Effector memory CD4-positive, alpha-beta T cell (primary cell): ENCODE measurements around the gene LIPN.
"Not testable (repeated sequence)": the region's sequence is repeated elsewhere in the genome, so short reads cannot be mapped to it uniquely, and the experiment has no call there.

Experiments used
- DNase-seq, 3 donors: peaks; one replicate each; pipeline ENCODE4 v3.0.0-alpha.2; 2020
- H3K27ac ChIP-seq: 2 replicates; pipeline ENCODE4 v1.7.0; 2013; ENCODE audit warnings: mild to moderate bottlenecking, low read length, moderate library complexity; ENCODE audit not compliant: insufficient read depth, poor library complexity, severe bottlenecking
- H3K27me3 ChIP-seq: replicated peaks from 2 replicates; pipeline ENCODE4 v1.7.0; 2013; ENCODE audit warnings: mild to moderate bottlenecking, low read length; ENCODE audit not compliant: insufficient read depth, control insufficient read depth, poor library complexity, severe bottlenecking
- H3K36me3 ChIP-seq: 2 replicates; pipeline ENCODE4 v1.7.0; 2013; ENCODE audit warnings: mild to moderate bottlenecking, low read length, moderate library complexity; ENCODE audit not compliant: control insufficient read depth, insufficient read depth
- H3K4me1 ChIP-seq: 2 replicates; pipeline ENCODE4 v1.7.0; 2013; ENCODE audit warnings: low read length, mild to moderate bottlenecking; ENCODE audit not compliant: control insufficient read depth, insufficient read depth, poor library complexity, severe bottlenecking
- H3K4me3 ChIP-seq: 2 replicates; pipeline ENCODE4 v1.7.0; 2013; ENCODE audit warnings: low read length, low read depth, mild to moderate bottlenecking; ENCODE audit not compliant: insufficient read depth, poor library complexity, severe bottlenecking
- H3K9me3 ChIP-seq: 2 replicates; pipeline ENCODE4 v1.7.0; 2013; ENCODE audit warnings: mild to moderate bottlenecking, low read length, moderate library complexity; ENCODE audit not compliant: control insufficient read depth
- total RNA-seq, 3 donors: gene quantifications; one replicate each; lab custom pipeline; 2026; lab: John Stamatoyannopoulos, UW

LIPN gene, protein sequence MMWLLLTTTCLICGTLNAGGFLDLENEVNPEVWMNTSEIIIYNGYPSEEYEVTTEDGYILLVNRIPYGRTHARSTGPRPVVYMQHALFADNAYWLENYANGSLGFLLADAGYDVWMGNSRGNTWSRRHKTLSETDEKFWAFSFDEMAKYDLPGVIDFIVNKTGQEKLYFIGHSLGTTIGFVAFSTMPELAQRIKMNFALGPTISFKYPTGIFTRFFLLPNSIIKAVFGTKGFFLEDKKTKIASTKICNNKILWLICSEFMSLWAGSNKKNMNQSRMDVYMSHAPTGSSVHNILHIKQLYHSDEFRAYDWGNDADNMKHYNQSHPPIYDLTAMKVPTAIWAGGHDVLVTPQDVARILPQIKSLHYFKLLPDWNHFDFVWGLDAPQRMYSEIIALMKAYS
- total RNA-seq = 0 to 0.58 (median 0.09) reads per million in 3 donors

DNA sequence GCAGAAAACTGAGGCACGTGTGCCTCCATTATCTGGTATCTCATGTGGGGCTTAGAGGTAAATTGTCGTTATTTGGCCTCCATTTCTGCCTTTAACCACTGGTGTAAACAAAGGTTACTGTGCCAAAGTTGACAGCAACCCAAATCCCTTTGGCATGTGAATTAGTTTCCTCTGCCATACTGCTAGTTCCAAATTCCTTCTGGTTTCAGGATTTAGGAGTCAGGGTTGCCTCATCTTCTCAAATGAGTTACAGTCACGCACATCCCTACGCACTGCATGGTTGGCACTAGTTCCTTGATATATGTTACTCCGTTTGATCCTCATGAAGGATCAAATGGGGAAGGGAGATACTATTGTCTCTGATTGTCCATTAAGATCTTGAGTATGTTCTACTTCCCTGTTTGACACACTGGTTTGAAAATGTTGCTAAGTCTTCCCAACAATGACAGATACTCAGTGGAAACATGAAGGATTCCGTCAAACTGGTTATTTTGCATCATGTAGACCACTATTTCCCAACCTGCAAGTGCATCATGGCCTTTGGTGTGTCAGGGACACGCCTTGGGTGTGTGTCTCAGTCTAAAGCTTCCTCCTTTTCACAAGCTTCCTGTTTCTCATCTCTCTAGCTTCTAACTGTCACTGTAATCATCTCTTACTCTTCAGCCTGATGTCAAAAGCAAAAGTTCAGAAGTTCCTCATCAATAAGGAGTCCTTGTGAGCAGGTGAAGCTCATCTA, at the start of gene LIPN:
Gene LIPN (plus strand): TSS at position 655 of the 736 bp plus-strand sequence. CDS start 1,386 bp downstream, outside the sequence.
- H3K36me3 ChIP-seq = no peaks in the 10 kb centered on the region
- H3K27me3 ChIP-seq = no peaks in the 10 kb centered on the region
- no peak for DNase-seq
- no peaks in the 10 kb centered on the region for H3K4me1 ChIP-seq
- H3K4me3 ChIP-seq = no peak within 1 kb of the TSS
- H3K27ac ChIP-seq = no peak within 1 kb of the TSS
- H3K9me3 ChIP-seq = no peaks in the 10 kb centered on the region

DNA sequence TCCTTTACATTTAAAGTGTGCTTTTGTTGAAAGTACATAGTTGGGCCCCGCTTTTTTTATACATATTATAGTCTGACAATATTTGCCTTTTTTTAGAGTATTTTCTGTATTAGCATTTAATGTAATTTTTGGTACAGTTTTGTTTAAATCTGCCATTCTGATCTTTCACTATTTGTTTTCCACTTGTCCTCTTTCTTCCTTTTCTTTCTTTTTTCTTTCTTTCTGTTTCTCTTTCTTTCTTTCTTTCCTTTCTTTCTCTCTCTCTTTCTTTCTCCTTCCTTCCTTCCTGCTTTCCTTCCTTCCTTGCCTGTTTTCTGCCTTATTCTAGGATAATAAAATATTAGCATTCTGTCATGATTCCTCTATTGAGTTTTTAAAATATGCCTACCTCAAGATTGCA, 44.3 kb upstream of the LIPN start:
- Histone ChIP-seq H3K27ac (no peak overlapping the region), H3K4me1 (no peaks in the 10 kb centered on the region), H3K27me3 (no peaks in the 10 kb centered on the region), H3K4me3 (no peak overlapping the region), H3K36me3 (no peaks in the 10 kb centered on the region), H3K9me3 (no peaks in the 10 kb centered on the region)
- DNase-seq = no peak

DNA sequence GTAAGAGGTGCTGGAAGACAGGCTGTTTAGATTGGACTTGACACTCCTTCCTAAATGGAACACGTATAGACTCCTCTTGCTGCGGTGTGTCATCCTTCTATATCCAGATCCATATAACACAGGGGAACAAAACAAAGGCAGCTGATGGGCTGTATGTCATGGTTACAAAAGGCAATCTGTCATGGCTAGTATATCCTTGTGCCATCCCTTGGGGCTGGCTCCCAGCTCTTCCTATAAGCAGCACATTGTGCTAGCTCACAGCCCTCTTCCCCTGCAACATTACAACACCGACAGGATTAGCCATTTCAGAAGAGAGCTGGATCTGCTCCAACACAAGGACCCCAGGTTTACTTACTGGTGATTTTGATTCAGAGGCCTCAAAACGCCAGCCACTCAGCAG, 38.4 kb upstream of the LIPN start:
- Histone ChIP-seq H3K27ac (no peak overlapping the region), H3K4me1 (no peaks in the 10 kb centered on the region), H3K9me3 (no peaks in the 10 kb centered on the region), H3K4me3 (no peak overlapping the region), H3K36me3 (no peaks in the 10 kb centered on the region), H3K27me3 (no peaks in the 10 kb centered on the region)
- no peak for DNase-seq

DNA sequence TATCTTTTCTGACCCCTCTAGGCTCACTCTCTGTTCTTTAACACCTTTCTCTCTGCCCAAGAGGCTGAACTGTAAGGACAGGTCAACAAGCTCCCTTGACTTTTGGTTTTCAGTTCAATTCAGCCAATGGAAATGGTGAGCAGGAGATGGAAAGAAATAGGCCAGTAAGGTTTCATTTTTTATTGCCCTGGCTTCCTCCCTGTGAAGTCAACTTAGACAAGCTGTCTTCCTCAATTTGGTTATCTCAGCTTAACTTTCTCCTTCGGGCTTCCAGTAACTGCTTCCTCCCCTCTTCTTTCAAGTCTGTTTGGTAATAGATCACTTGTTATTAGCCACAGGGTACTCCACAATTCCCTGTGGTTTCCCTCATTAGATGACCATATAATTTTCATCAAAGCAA, 34.0 kb upstream of the LIPN start:
- H3K27me3 ChIP-seq = no peaks in the 10 kb centered on the region
- no peak overlapping the region for H3K27ac ChIP-seq
- no peaks in the 10 kb centered on the region for H3K9me3 ChIP-seq
- H3K36me3 ChIP-seq = no peaks in the 10 kb centered on the region
- no peaks in the 10 kb centered on the region for H3K4me1 ChIP-seq
- no peak for DNase-seq
- no peak overlapping the region for H3K4me3 ChIP-seq

DNA sequence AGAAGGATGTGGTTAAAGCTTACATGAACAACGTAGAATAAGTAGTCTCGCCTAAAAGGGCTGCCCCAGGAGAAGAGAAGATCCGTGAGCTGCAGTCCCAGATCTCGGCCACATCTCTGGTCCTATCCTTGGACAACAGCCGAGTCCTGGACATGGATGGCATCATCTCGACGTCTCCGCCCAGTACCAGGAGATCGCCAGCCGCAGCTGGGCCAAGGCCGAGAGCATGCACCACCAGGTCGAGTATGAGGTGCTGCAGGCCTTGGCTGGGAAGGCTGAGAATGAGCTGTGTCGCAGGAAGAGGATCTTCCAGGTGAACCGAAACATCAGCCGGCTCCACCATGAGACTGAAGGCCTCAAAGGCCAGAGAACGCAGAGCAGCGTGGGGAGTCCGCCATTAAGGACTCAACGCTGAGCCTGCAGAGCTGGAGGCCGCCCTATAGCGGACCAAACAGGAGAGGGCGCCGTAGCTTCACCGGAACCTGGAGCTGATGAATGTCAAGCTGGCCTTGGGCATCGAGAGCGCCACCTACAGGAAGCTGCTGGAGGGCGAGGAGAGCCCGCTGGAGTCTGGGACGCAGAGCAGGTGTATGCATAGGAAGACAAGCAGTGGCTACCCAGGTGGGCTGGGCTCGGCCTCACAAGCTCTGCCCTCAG, 31.6 kb upstream of the LIPN start:
- Histone ChIP-seq H3K27ac (no peak overlapping the region), H3K36me3 (no peaks in the 10 kb centered on the region), H3K9me3 (no peaks in the 10 kb centered on the region), H3K4me1 (no peaks in the 10 kb centered on the region), H3K27me3 (no peaks in the 10 kb centered on the region), H3K4me3 (no peak overlapping the region)
- DNase-seq = no peak

DNA sequence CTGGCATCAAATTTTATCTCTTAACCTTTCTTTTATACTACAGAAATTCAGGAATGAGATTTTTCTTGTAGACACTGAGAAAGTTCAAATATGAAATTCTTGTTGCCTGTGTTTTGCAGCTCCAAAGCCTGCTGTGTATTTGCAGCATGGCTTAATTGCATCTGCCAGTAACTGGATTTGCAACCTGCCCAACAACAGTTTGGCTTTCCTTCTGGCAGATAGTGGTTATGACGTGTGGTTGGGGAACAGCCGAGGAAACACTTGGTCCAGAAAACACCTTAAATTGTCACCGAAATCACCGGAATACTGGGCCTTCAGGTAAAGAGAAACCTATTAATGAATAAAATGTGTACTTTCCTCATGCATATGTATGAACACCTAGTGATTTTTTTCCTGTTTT, 29.0 kb upstream of the LIPN start:
- Histone ChIP-seq H3K9me3 (no peaks in the 10 kb centered on the region), H3K27ac (no peak overlapping the region), H3K27me3 (no peaks in the 10 kb centered on the region), H3K4me3 (no peak overlapping the region), H3K36me3 (no peaks in the 10 kb centered on the region), H3K4me1 (no peaks in the 10 kb centered on the region)
- no peak for DNase-seq

DNA sequence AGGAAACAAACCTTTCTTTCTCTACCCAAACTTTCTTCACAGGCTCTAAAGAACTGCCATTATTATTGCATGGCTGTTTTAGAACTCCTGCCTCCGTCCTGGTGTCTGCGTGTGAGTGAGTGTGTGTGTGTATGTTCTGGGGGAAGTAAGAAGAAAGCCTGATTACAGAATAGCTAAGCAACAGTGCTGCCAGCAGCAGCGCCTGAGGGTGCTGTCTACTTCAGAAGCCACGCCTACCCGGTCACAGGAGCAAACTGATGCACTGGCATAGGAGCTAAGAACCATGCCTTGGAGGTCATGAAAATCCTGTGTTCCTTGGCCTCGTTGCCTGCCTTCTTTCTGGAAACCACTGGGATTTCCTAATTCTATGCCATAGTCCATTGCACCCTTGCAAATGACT, 28.5 kb upstream of the LIPN start:
- H3K4me3 ChIP-seq = no peak overlapping the region
- H3K9me3 ChIP-seq = no peaks in the 10 kb centered on the region
- no peaks in the 10 kb centered on the region for H3K27me3 ChIP-seq
- no peak overlapping the region for H3K27ac ChIP-seq
- H3K4me1 ChIP-seq = no peaks in the 10 kb centered on the region
- H3K36me3 ChIP-seq = no peaks in the 10 kb centered on the region
- DNase-seq = no peak

DNA sequence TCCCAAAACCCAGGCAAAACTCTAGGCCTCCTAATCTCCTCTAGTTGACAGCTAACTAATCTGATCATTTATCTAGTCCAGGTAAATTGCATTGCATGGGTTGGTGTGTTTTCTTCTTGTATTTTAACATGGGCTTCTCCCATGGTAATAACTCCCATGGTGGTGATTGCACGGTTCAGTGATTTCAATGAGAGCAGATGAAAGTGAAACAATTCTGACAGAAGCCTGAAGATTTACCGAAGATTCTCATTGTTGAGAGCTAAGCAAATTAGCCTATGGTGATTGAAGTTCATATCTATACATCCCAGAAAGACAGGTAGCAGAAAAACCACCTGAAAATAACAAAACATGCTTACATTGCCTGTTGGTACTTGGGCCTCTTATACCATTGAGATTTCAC, 26.6 kb upstream of the LIPN start:
- DNase-seq = no peak
- Histone ChIP-seq H3K27ac (no peak overlapping the region), H3K4me3 (no peak overlapping the region), H3K36me3 (no peaks in the 10 kb centered on the region), H3K9me3 (no peaks in the 10 kb centered on the region), H3K27me3 (no peaks in the 10 kb centered on the region), H3K4me1 (no peaks in the 10 kb centered on the region)

DNA sequence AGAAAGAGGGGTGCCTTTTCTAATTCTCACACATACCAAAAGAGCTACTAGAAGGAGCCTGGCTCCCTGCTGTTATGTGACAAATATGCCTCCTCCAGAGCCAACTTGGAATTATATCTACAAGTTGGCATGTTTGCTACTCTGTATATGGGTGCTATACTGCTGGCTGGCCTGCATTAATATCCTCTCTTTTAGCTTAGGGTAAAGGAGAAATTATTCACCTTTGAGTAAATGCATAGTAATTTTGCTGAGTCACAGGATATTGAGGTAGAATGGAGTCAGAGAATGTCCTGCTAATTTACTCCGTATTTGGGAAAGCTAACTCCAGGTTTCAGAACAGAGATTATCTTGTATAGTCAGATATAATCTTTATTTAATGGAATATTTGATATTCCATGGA, 24.2 kb upstream of the LIPN start:
- Histone ChIP-seq H3K27ac (no peak overlapping the region), H3K4me1 (no peaks in the 10 kb centered on the region), H3K36me3 (no peaks in the 10 kb centered on the region)

DNA sequence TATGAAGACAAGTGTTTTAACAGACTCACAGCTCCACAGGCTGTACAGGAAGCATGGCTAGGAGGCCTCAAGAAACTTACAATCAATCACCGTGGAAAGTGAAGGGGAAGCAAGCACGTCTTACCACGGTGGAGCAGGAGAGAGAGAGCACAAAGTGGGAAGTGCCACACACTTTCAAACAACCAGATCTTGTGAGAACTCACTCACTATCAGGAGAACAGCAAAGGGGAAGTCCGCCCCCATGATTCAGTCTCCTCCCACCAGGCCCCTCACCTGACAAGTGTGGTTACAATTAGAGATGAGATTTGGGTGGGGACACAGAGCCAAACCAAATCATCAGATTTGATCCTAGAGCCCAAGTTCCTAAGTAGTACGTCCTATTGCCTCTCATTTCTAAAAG, 17.9 kb upstream of the LIPN start:
- not testable (repeated sequence) for H3K4me1 ChIP-seq, DNase-seq, H3K27me3 ChIP-seq, H3K9me3 ChIP-seq, H3K36me3 ChIP-seq, H3K4me3 ChIP-seq, H3K27ac ChIP-seq

More for the DNA sequence above, 24.2 kb upstream of the LIPN start:
- DNase-seq = no peak
- Histone ChIP-seq H3K4me3 (no peak overlapping the region), H3K9me3 (no peaks in the 10 kb centered on the region), H3K27me3 (no peaks in the 10 kb centered on the region)
